Gastroesophageal sphincter (tissue), 4 donors: ENCODE measurements around the gene HCN3. TPM values are rescaled to one million over a fixed set of nuclear protein-coding genes. Genes with fewer than 3 reads are reported as not detected.

Source experiments
- ATAC-seq: fragments of 150-250 bp; one replicate; pipeline ENCODE4 v1.9.1; 2016; ENCODE audit warnings: mild to moderate bottlenecking, moderate library complexity
- H3K27ac ChIP-seq, 4 donors: fragments of 200-600 bp; sonication (generic) in 3 of 4; 1 replicate in 3 of 4; 2 replicates in 1 of 4; pipeline ENCODE4 v1.5.1; 2016 to 2019
- H3K27me3 ChIP-seq: fragments of 200-600 bp; sonication (generic); one replicate; pipeline ENCODE4 v1.5.1; 2019
- H3K36me3 ChIP-seq, 2 donors: fragments of 200-600 bp; sonication (generic); one replicate each; pipeline ENCODE4 v1.5.1; 2019; ENCODE audit warnings: control low read depth in 1 of 2
- H3K4me1 ChIP-seq, 3 donors: fragments of 200-600 bp; sonication (generic); 1 replicate in 2 of 3; 2 replicates in 1 of 3; pipeline ENCODE4 v1.5.1; 2016 to 2019; ENCODE audit warnings: control low read depth in 2 of 3
- H3K4me3 ChIP-seq, 2 donors: fragments of 200-600 bp; sonication (generic); one replicate each; pipeline ENCODE4 v1.5.1; 2019; ENCODE audit warnings: mild to moderate bottlenecking in 1 of 2, moderate library complexity in 1 of 2
- H3K9me3 ChIP-seq, 3 donors: fragments of 200-600 bp; sonication (generic); one replicate each; pipeline ENCODE4 v1.5.1; 2017 to 2019; ENCODE audit warnings: control low read depth in 2 of 3
- CTCF ChIP-seq, 4 experiments: fragments of 200-600 bp in 2 of 4; fragments of 450-650 bp in 2 of 4; sonication (generic) in 1 of 4; IDR thresholded peaks; one replicate each; pipeline ENCODE4 v1.5.1; 2017 to 2019; ENCODE audit warnings: antibody characterized with exemption in 4 of 4, mild to moderate bottlenecking in 2 of 4, moderate library complexity in 2 of 4
- EP300 ChIP-seq: sonication (generic); formaldehyde crosslinking; IDR thresholded peaks from one replicate; pipeline ENCODE4 v1.6.1; 2017; ENCODE audit warnings: antibody characterized with exemption, mild to moderate bottlenecking
- POLR2A ChIP-seq, 2 donors: fragments of 450-650 bp; IDR thresholded peaks; one replicate each; pipeline ENCODE4 v1.6.1; 2017; ENCODE audit warnings: antibody characterized with exemption in 2 of 2, mild to moderate bottlenecking in 2 of 2, moderate library complexity in 1 of 2
- POLR2AphosphoS5 ChIP-seq: sonication (generic); formaldehyde crosslinking; IDR thresholded peaks from one replicate; pipeline ENCODE4 v1.6.1; 2017; ENCODE audit warnings: antibody characterized with exemption
- WGBS, 2 donors: methylation state at CpG; one replicate each; pipeline ENCODE4 v1.1.5; 2018; ENCODE audit warnings: low coverage in 1 of 2; 5-methylcytosine and 5-hydroxymethylcytosine counted together
- total RNA-seq, 4 donors: library from RNA; depleted of rRNA; stranded (reverse); fragments of >200 nt; gene quantifications; one replicate each; pipeline ENCODE4 v1.1.0, GENCODE V29; 2016

Gene HCN3
- total RNA-seq, 4 donors from 2014 or later = 0.47 to 2.2 (median 1.6) TPM

GRCh38 chr1:155261852-155262673 lies 15.2 kb upstream of the HCN3 start, which contains the start of gene SCAMP3:
Gene SCAMP3 (minus strand): TSS chr1:155262360. CDS start chr1:155262151, 209 bp downstream.
- no peak for TF ChIP-seq CTCF (IDR thresholded peaks at IDR 0.05)
- TF ChIP-seq POLR2AphosphoS5 = peak; percentile 86
- TF ChIP-seq EP300 = no peak
- TF ChIP-seq POLR2A (IDR thresholded peaks at IDR 0.05) = peak; percentile 69 to 70
- Histone ChIP-seq H3K27ac (peak within 1 kb of the TSS; percentile 62 to 91 (median 86)), H3K4me1 (peaks cover 3 to 30% (median 14%) of the 10 kb centered on the region in 3 donors), H3K4me3 (peak within 1 kb of the TSS; percentile 76 to 78), H3K9me3 (no peaks in the 10 kb centered on the region), H3K36me3 (peaks cover 3 to 76% of the 10 kb centered on the region in 2 donors), H3K27me3 (no peaks in the 10 kb centered on the region)
- WGBS, 2 donors = 0% methylated on average over 8 to 22 of the region's 47 CpGs
- peak; percentile 99 for ATAC-seq

GRCh38 chr1:155263067-155263466 lies 14.2 kb upstream of the HCN3 start:
- Histone ChIP-seq H3K36me3 (peaks cover 6 to 76% of the 10 kb centered on the region in 2 donors), H3K9me3 (no peaks in the 10 kb centered on the region), H3K4me3 (no peak overlapping the region), H3K4me1 (peaks cover 3 to 30% (median 14%) of the 10 kb centered on the region in 3 donors), H3K27ac (peak overlapping the region in 3 of 4 donors; percentile 86 to 91 (median 86)), H3K27me3 (no peaks in the 10 kb centered on the region)
- no peak for ATAC-seq
- TF ChIP-seq POLR2A (IDR thresholded peaks at IDR 0.05) (no peak), POLR2AphosphoS5 (no peak), EP300 (no peak), CTCF (IDR thresholded peaks at IDR 0.05) (no peak)
- WGBS, 2 donors = 73 to 85% methylated on average over 11 of the region's 11 CpGs

GRCh38 chr1:155266553-155266952 lies 10.7 kb upstream of the HCN3 start:
- no peaks in the 10 kb centered on the region for H3K9me3 ChIP-seq
- H3K27me3 ChIP-seq = no peaks in the 10 kb centered on the region
- H3K4me3 ChIP-seq = no peak overlapping the region
- peaks cover 0 to 34% (median 11%) of the 10 kb centered on the region in 3 donors for H3K4me1 ChIP-seq
- ATAC-seq = no peak
- WGBS, 2 donors = 40 to 76% methylated on average over 3 to 6 of the region's 6 CpGs
- H3K36me3 ChIP-seq = peaks cover 12 to 85% of the 10 kb centered on the region in 2 donors
- no peak overlapping the region for H3K27ac ChIP-seq
- TF ChIP-seq EP300 = no peak
- no peak for TF ChIP-seq CTCF (IDR thresholded peaks at IDR 0.05)
- no peak for TF ChIP-seq POLR2A (IDR thresholded peaks at IDR 0.05)
- no peak for TF ChIP-seq POLR2AphosphoS5

GRCh38 chr1:155267373-155267772 lies 9.9 kb upstream of the HCN3 start:
- H3K4me3 ChIP-seq = no peak overlapping the region
- no peaks in the 10 kb centered on the region for H3K9me3 ChIP-seq
- 89 to 92% methylated on average over 1 to 2 of the region's 2 CpGs for WGBS, 2 donors
- H3K27ac ChIP-seq = no peak overlapping the region
- H3K27me3 ChIP-seq = no peaks in the 10 kb centered on the region
- peaks cover 12 to 85% of the 10 kb centered on the region in 2 donors for H3K36me3 ChIP-seq
- TF ChIP-seq EP300 (no peak), POLR2A (IDR thresholded peaks at IDR 0.05) (no peak), POLR2AphosphoS5 (no peak), CTCF (IDR thresholded peaks at IDR 0.05) (no peak)
- peaks cover 0 to 39% (median 16%) of the 10 kb centered on the region in 3 donors for H3K4me1 ChIP-seq
- no peak for ATAC-seq

- Histone ChIP-seq H3K4me3 (no peak overlapping the region), H3K36me3 (peaks cover 11 to 77% of the 10 kb centered on the region in 2 donors), H3K27ac (no peak overlapping the region), H3K9me3 (no peaks in the 10 kb centered on the region), H3K4me1 (peaks cover 0 to 38% (median 14%) of the 10 kb centered on the region in 3 donors), H3K27me3 (no peaks in the 10 kb centered on the region)
- ATAC-seq = no peak
- TF ChIP-seq POLR2A (IDR thresholded peaks at IDR 0.05) (no peak), CTCF (IDR thresholded peaks at IDR 0.05) (no peak), EP300 (no peak), POLR2AphosphoS5 (no peak)
- WGBS, 2 donors = 89% methylated on average over 8 of the region's 21 CpGs; no CpG with 5 or more reads in 1 of the 2 donors
These were observed 8.6 kb upstream of the HCN3 start for GRCh38 chr1:155268630-155269029.
